ENCODE results near the gene SOCS7.
A peak's percentile ranks its signal among the peaks of the same experiment; 100 is the strongest.

Gene SOCS7

DNA sequence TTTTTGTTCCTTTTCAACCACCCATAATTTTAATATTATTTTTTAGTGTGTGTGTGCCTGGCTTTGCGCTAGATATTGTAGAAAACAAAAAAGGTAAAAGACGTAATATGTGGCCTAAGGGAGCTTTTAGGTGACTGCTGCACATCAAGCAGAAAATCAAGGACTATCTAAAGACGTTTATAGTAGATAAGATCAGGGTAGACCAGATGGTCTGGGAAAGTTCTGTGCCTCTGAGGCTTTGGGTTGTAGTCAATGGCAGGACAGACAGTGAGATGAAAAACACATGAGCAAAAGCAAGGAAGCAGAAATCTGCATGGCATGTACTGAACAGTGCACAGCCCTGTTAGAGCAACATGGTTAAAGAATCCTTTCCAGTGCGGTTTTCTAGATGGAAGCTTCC, 49.8 kb downstream of the SOCS7 start:
- no peak; the same call in 1 of the 3 replicates for ATAC-seq
- TF ChIP-seq ZNF8 (CRISPR knock-in tag; IDR thresholded peaks at IDR 0.05) = no peak
- peak; percentile 67; the same call in 1 of the 2 replicates for TF ChIP-seq TCF4 (CRISPR knock-in tag; IDR thresholded peaks at IDR 0.05; ENCODE audit: borderline replicate concordance)
- no peak for TF ChIP-seq ZC3H10 (CRISPR knock-in tag; IDR thresholded peaks at IDR 0.05)
- TF ChIP-seq, protein P1, sequence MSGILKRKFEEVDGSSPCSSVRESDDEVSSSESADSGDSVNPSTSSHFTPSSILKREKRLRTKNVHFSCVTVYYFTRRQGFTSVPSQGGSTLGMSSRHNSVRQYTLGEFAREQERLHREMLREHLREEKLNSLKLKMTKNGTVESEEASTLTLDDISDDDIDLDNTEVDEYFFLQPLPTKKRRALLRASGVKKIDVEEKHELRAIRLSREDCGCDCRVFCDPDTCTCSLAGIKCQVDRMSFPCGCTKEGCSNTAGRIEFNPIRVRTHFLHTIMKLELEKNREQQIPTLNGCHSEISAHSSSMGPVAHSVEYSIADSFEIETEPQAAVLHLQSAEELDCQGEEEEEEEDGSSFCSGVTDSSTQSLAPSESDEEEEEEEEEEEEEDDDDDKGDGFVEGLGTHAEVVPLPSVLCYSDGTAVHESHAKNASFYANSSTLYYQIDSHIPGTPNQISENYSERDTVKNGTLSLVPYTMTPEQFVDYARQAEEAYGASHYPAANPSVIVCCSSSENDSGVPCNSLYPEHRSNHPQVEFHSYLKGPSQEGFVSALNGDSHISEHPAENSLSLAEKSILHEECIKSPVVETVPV (CRISPR knock-in tag; IDR thresholded peaks at IDR 0.05) = no peak

DNA sequence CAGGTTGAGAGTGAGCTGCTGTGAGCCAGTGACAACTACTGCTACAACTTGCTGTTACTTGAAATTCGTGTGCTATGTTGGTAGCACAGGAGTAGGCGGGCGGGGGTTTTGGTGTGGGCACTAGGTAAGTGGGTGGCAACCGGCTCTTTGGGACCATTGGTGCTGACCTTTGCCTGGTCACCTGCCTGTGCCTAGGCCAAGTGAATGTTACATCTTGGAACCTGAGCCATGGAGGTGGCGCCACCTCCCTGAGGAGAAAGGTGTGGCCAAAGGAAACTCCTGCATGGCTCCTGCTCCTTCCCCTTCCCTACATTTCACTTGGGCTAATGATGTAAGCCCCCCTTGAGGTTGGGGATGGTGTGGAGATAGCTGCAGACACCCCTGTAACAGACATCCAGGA, 51.3 kb downstream of the SOCS7 start:
- ATAC-seq = no peak
- no peak for TF ChIP-seq SNAI2 (CRISPR knock-in tag; IDR thresholded peaks at IDR 0.05)
- TF ChIP-seq, protein P1 (CRISPR knock-in tag; IDR thresholded peaks at IDR 0.05) = no peak
- no peak for TF ChIP-seq BACH2 (CRISPR knock-in tag; IDR thresholded peaks at IDR 0.05; ENCODE audit: borderline replicate concordance)
- no peak for TF ChIP-seq PPARA (CRISPR knock-in tag; IDR thresholded peaks at IDR 0.05; ENCODE audit: borderline replicate concordance)

DNA sequence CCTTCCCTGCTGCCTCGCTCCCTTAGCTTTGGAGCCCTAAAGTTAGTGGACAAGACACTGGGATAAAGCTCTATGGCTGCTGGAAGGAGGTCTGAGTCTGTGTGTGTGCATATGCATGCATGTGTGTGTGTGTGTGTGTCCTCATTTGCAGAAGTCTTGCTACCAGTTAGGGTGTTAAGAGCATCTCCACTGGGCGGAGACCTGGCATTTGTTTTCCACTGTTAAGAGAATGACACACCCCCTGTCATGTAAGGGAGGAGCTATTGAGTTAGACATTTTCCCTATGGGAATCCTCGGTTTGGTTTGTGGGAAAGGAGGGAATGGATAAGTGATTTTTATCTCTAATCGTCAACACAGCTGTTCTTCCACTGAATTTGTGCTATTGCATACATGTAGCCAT, 51.8 kb downstream of the SOCS7 start:
- TF ChIP-seq ISL1 (CRISPR knock-in tag; IDR thresholded peaks at IDR 0.05) (no peak), ZNF565 (CRISPR knock-in tag; conservative IDR thresholded peaks at IDR 0.05; ENCODE audit: low read depth) (no peak), ZNF70 (CRISPR knock-in tag; IDR thresholded peaks at IDR 0.05) (no peak), ARNTL (CRISPR knock-in tag; IDR thresholded peaks at IDR 0.05; ENCODE audit: borderline replicate concordance, low read depth) (no peak), ZC3H10 (CRISPR knock-in tag; IDR thresholded peaks at IDR 0.05) (no peak), ESRRG (CRISPR knock-in tag; IDR thresholded peaks at IDR 0.05) (no peak), SNAI2 (CRISPR knock-in tag; IDR thresholded peaks at IDR 0.05) (no peak), BACH2 (CRISPR knock-in tag; IDR thresholded peaks at IDR 0.05; ENCODE audit: borderline replicate concordance) (no peak), TOX (CRISPR knock-in tag; IDR thresholded peaks at IDR 0.05; ENCODE audit: borderline replicate concordance) (no peak), ZFP3 (CRISPR knock-in tag; IDR thresholded peaks at IDR 0.05) (no peak)
- TF ChIP-seq, protein P2, sequence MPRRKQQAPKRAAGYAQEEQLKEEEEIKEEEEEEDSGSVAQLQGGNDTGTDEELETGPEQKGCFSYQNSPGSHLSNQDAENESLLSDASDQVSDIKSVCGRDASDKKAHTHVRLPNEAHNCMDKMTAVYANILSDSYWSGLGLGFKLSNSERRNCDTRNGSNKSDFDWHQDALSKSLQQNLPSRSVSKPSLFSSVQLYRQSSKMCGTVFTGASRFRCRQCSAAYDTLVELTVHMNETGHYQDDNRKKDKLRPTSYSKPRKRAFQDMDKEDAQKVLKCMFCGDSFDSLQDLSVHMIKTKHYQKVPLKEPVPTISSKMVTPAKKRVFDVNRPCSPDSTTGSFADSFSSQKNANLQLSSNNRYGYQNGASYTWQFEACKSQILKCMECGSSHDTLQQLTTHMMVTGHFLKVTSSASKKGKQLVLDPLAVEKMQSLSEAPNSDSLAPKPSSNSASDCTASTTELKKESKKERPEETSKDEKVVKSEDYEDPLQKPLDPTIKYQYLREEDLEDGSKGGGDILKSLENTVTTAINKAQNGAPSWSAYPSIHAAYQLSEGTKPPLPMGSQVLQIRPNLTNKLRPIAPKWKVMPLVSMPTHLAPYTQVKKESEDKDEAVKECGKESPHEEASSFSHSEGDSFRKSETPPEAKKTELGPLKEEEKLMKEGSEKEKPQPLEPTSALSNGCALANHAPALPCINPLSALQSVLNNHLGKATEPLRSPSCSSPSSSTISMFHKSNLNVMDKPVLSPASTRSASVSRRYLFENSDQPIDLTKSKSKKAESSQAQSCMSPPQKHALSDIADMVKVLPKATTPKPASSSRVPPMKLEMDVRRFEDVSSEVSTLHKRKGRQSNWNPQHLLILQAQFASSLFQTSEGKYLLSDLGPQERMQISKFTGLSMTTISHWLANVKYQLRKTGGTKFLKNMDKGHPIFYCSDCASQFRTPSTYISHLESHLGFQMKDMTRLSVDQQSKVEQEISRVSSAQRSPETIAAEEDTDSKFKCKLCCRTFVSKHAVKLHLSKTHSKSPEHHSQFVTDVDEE (CRISPR knock-in tag; IDR thresholded peaks at IDR 0.05) = no peak
- ATAC-seq = peak; percentile 35; the same call in 2 of the 3 replicates

DNA sequence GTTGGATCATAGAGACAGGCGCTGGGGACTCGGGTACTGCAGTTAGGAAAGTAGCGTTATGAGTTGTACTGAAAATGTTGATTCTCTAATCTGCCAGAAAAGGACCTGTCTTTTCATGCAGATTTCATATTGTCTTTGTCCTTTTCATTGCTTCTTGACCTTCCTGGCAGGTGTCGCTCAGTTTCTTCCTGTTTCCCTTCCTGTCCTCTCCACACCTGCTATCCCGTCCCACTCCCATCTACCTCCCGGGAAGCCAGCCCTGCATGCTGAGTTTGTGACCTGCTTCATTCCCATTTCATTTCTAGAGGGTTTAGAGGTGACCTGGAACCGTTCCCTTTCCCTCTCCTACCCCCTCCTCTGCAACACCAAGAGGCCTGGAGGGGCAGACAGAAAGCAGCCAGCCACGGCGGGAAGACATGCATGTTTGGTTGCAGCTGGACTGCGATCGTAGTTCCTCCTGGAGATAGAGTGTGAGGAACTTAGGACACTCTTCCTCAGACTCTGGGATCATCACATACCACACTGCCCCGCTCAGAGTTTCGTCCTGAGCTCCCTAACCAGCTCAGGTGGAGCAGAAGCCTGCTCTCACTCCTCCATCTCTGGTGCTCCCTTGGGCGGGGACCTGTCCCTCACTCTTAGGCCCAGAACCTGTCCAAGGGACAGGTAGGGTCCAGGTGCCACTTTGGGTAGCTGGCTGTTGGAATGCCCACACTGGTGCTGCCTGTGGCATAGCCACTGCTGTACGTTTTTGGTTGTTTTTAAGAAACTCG, 52.7 kb downstream of the SOCS7 start:
- ATAC-seq = no peak
- TF ChIP-seq BACH2 (CRISPR knock-in tag; IDR thresholded peaks at IDR 0.05; ENCODE audit: borderline replicate concordance) (no peak), ZNF8 (CRISPR knock-in tag; IDR thresholded peaks at IDR 0.05) (no peak), ZFP3 (CRISPR knock-in tag; IDR thresholded peaks at IDR 0.05) (no peak), CSDC2 (CRISPR knock-in tag; IDR thresholded peaks at IDR 0.05) (no peak), ZC3H10 (CRISPR knock-in tag; IDR thresholded peaks at IDR 0.05) (no peak), OSR1 (CRISPR knock-in tag; IDR thresholded peaks at IDR 0.05) (no peak), ISL1 (CRISPR knock-in tag; IDR thresholded peaks at IDR 0.05) (no peak), ESRRG (CRISPR knock-in tag; IDR thresholded peaks at IDR 0.05) (no peak), ZFP30 (CRISPR knock-in tag; IDR thresholded peaks at IDR 0.05) (no peak), TOX (CRISPR knock-in tag; IDR thresholded peaks at IDR 0.05; ENCODE audit: borderline replicate concordance) (no peak)
- TF ChIP-seq, protein P1 (CRISPR knock-in tag; IDR thresholded peaks at IDR 0.05) = no peak
- TF ChIP-seq, protein P2 (CRISPR knock-in tag; IDR thresholded peaks at IDR 0.05) = no peak
- TF ChIP-seq, protein P3, sequence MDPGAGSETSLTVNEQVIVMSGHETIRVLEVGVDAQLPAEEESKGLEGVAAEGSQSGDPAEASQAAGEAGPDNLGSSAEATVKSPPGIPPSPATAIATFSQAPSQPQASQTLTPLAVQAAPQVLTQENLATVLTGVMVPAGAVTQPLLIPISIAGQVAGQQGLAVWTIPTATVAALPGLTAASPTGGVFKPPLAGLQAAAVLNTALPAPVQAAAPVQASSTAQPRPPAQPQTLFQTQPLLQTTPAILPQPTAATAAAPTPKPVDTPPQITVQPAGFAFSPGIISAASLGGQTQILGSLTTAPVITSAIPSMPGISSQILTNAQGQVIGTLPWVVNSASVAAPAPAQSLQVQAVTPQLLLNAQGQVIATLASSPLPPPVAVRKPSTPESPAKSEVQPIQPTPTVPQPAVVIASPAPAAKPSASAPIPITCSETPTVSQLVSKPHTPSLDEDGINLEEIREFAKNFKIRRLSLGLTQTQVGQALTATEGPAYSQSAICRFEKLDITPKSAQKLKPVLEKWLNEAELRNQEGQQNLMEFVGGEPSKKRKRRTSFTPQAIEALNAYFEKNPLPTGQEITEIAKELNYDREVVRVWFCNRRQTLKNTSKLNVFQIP (CRISPR knock-in tag; IDR thresholded peaks at IDR 0.05; ENCODE audit: borderline replicate concordance, low read depth) = no peak
- TF ChIP-seq, protein P4, sequence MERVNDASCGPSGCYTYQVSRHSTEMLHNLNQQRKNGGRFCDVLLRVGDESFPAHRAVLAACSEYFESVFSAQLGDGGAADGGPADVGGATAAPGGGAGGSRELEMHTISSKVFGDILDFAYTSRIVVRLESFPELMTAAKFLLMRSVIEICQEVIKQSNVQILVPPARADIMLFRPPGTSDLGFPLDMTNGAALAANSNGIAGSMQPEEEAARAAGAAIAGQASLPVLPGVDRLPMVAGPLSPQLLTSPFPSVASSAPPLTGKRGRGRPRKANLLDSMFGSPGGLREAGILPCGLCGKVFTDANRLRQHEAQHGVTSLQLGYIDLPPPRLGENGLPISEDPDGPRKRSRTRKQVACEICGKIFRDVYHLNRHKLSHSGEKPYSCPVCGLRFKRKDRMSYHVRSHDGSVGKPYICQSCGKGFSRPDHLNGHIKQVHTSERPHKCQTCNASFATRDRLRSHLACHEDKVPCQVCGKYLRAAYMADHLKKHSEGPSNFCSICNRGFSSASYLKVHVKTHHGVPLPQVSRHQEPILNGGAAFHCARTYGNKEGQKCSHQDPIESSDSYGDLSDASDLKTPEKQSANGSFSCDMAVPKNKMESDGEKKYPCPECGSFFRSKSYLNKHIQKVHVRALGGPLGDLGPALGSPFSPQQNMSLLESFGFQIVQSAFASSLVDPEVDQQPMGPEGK (CRISPR knock-in tag; IDR thresholded peaks at IDR 0.05; ENCODE audit: borderline replicate concordance) = no peak

Measured in SK-N-SH treated with all-trans-retinoic acid at 6 μM for 48 hours (cell line).